ENCODE data around the gene SMIM23.

GRCh38 chr5:171832775-171833174, 47.2 kb downstream of the SMIM23 start:
- TF ChIP-seq, protein P1, sequence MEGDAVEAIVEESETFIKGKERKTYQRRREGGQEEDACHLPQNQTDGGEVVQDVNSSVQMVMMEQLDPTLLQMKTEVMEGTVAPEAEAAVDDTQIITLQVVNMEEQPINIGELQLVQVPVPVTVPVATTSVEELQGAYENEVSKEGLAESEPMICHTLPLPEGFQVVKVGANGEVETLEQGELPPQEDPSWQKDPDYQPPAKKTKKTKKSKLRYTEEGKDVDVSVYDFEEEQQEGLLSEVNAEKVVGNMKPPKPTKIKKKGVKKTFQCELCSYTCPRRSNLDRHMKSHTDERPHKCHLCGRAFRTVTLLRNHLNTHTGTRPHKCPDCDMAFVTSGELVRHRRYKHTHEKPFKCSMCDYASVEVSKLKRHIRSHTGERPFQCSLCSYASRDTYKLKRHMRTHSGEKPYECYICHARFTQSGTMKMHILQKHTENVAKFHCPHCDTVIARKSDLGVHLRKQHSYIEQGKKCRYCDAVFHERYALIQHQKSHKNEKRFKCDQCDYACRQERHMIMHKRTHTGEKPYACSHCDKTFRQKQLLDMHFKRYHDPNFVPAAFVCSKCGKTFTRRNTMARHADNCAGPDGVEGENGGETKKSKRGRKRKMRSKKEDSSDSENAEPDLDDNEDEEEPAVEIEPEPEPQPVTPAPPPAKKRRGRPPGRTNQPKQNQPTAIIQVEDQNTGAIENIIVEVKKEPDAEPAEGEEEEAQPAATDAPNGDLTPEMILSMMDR (IDR thresholded peaks at IDR 0.05; ENCODE audit: extremely low read depth in 1 of 2, insufficient read depth in 1 of 2, low read depth in 1 of 2, low read length in 2 of 2): no peak
- no peak for TF ChIP-seq EZH2 (IDR thresholded peaks at IDR 0.05; ENCODE audit: borderline replicate concordance, low read depth, low read length, severe bottlenecking)
- TF ChIP-seq GATA2 (IDR thresholded peaks at IDR 0.05; ENCODE audit: insufficient read depth, insufficient read length, low read depth, low read length): no peak
- TF ChIP-seq POLR2A (IDR thresholded peaks at IDR 0.05; ENCODE audit: low read depth, low read length): no peak
- no peak for TF ChIP-seq JUN (IDR thresholded peaks at IDR 0.05; ENCODE audit: borderline replicate concordance, insufficient read depth, insufficient read length, low read depth)
- TF ChIP-seq MAX (IDR thresholded peaks at IDR 0.05; ENCODE audit: insufficient read depth, insufficient read length): no peak
- TF ChIP-seq POLR2AphosphoS5 (IDR thresholded peaks at IDR 0.05; ENCODE audit: insufficient read depth, low read depth, low read length): no peak
- no peak for TF ChIP-seq MYC (IDR thresholded peaks at IDR 0.05; ENCODE audit: low read depth, low read length)
